Ishikawa (cell line): Measurements from ENCODE around the gene CXorf58.

Source experiments
- CEBPB ChIP-seq: IDR thresholded peaks from 2 replicates; pipeline ENCODE4 v1.6.1; 2012
- EP300 ChIP-seq: IDR thresholded peaks from 2 replicates; pipeline ENCODE4 v1.6.1; 2012; ENCODE audit warnings: borderline replicate concordance
- TAF1 ChIP-seq: IDR thresholded peaks from 2 replicates; pipeline ENCODE4 v1.6.1; 2012; ENCODE audit warnings: low read depth, mild to moderate bottlenecking
- ZBTB7A ChIP-seq: IDR thresholded peaks from 2 replicates; pipeline ENCODE4 v1.6.1; 2012; ENCODE audit warnings: low read depth
- TF ChIP-seq, protein P1 (sequence below): IDR thresholded peaks from 2 replicates; pipeline ENCODE4 v1.6.1; 2012

DNA sequence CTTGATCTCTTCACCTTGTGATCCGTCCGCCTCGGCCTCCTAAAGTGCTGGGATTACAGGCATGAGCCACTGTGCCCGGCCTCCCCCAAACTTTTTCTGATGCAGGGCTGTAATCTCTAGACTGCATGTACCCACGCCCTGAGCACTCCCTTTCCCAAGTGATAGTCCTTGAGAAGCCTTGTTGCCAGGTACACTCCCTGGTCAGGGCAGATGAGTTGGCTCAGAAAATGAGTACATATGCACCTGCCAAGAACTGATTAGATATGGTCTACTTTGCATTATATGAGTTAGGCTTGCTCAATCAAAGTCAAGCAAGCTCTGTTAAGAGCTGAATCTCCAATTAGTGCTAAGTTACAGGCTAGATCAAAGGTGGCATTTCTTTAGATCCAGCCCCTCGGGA lies 20.4 kb upstream of the CXorf58 start:
- TF ChIP-seq EP300 (no peak), TAF1 (no peak), ZBTB7A (no peak), CEBPB (no peak)
- TF ChIP-seq, protein P1, sequence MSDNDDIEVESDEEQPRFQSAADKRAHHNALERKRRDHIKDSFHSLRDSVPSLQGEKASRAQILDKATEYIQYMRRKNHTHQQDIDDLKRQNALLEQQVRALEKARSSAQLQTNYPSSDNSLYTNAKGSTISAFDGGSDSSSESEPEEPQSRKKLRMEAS = no peak
